Heart left ventricle (tissue), 13 donors: Measurements from ENCODE around the gene PALD1.

Experiments used
- CTCF ChIP-seq, 12 donors: fragments of 200-600 bp; sonication (generic) in 4 of 12; IDR thresholded peaks; one replicate each; pipeline versions ENCODE4 v1.5.0 to v1.8.0; 2018 to 2022; ENCODE audit warnings: antibody characterized with exemption in 12 of 12, mild to moderate bottlenecking in 5 of 12
- POLR2A ChIP-seq, 2 donors: fragments of 450-650 bp; IDR thresholded peaks; one replicate each; pipeline ENCODE4 v1.6.1; 2017; ENCODE audit warnings: antibody characterized with exemption in 2 of 2, mild to moderate bottlenecking in 2 of 2, moderate library complexity in 2 of 2
- donor health status: ischemic (EF 13 %, LVEDD 7.1; RV severe dilation, severe dysfunction).
- donor health status: DM: no; HTN: yes; CAD: no.
- donor health status: DM: no; HTN: no; CAD: no.
- donor health status: ischemic (EF 25% LVEDD 6.9; RV normal size, moderate dysfunction).
- donor health status: ischemic (EF 25% LVEDD 5.7; RV mildly dilated, moderate dysfunction).
- donor health status: ischemic (EF 35%, LVEDD 5.7; RV mildly dilated, moderate dysfunction).
- donor health status: nonischemic (EF 11% LVEDD 7.7; RV severe dilation, severe dysfunction).
- donor health status: DM: yes; HTN: yes; CAD: no.
- donor health status: PGD.
- donor health status: ischemic (EF 29% LVEDD 5.4; RV normal size, mild dysfunction).
- donor health status: nonischemic (EF 23%, LVEDD 6.1; RV moderate dilation, normal function).

GRCh38 chr10:70459061-70459773, 19.4 kb upstream of the PALD1 start:
- TF ChIP-seq POLR2A (IDR thresholded peaks at IDR 0.05) (no peak), CTCF (IDR thresholded peaks at IDR 0.05) (no peak)
